T-helper 2 cell (primary cell): ENCODE measurements around the gene DCAF12.

Experiments used
- DNase-seq, 5 experiments: peaks; one replicate each; pipeline versions ENCODE4 v3.0.0 to v3.0.0-alpha.2; 2012 to 2022

DCAF12 gene

GRCh38 chr9:34125681-34126206, 754 bp downstream of the DCAF12 start:
- no peak for DNase-seq

DNA sequence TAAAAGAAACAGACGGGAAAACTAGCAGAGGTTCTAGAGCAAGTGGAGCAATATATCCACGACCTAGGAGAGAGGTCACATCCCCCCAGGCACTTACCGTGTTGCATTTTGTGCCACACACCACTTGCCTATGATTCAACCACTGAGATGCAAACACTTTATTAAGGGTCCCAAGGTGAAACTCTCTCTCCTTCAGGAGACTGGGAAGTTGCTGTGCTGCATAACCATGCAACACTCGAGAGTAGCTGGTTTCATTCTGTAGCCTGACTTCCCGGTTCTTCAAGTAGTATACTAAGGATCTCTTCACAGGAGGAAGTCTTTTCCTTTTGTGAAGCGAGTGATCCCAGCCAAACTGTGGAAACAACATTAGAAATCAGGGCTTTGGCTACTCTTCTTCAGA, 1.6 kb downstream of the DCAF12 start:
- DNase-seq: no peak

- DNase-seq: peak in 1 of 5 experiments; percentile 23
These were observed 2.4 kb downstream of the DCAF12 start for GRCh38 chr9:34124099-34124498.

DNA sequence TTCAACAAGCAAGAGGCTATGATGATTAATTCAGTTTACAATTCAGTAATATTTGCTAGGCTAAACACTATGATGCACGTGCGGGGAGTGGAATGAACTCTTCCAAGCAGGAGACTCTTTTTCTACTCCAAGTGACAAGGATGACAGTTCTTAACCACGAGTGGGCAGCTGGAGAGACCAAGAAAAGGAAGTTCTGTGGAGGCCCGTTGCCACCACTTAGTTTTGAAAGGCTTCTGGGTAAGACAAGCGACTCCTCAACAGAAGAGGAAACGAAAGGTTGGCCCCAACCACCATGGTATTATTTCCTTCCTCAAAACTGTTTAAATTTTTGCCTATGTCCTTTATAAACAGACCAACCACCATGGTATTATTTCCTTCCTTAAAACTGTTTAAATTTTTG, 2.8 kb downstream of the DCAF12 start:
- peak in 1 of 5 experiments; percentile 63 for DNase-seq

DNA sequence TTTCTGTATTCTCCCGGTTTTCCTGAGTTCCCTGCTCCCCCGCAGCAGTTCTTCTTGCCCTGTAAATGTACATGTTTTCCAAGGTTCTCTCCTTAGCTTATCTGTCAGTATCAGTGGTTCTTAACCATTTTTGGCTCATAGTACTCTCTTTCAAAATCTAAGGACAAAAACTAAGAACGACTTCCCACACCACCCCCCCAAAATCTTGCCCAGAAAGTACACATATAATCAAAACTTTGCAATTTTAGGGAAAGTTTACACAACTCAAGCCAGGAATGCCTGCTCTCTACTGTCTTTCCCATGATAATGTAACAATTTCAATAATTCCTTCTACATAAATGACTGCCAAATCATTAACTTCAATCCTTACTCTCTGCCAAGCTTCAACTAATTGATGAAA, 4.5 kb downstream of the DCAF12 start:
- no peak for DNase-seq

DNA sequence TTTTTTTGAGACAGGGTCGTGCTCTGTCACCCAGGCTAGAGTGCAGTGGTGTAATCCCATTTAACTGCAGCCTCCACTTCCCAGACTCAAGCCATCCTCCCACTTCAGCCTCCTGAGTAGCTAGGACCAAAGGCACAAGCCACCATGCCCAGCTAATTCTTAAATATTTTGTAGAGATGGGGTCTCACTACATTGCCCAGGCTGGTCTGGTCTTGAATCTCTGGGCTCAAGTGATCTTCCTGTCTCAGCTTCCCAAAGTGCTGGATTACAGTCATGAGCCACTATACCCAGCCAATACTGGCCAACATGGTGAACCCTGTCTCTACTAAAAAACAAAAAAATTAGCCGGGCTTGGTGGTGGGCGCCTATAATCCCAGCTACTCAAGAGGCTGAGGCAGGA, 6.8 kb downstream of the DCAF12 start:
- no peak for DNase-seq

- no peak for DNase-seq
These were observed 12.1 kb downstream of the DCAF12 start for GRCh38 chr9:34114436-34114835.

GRCh38 chr9:34106110-34106509, 20.4 kb downstream of the DCAF12 start:
- no peak for DNase-seq

GRCh38 chr9:34102796-34103195, 23.7 kb downstream of the DCAF12 start:
- DNase-seq: no peak

GRCh38 chr9:34098307-34098706, 28.2 kb downstream of the DCAF12 start:
- no peak for DNase-seq

- DNase-seq: no peak
These were observed 28.6 kb downstream of the DCAF12 start for GRCh38 chr9:34097865-34098264.

DNA sequence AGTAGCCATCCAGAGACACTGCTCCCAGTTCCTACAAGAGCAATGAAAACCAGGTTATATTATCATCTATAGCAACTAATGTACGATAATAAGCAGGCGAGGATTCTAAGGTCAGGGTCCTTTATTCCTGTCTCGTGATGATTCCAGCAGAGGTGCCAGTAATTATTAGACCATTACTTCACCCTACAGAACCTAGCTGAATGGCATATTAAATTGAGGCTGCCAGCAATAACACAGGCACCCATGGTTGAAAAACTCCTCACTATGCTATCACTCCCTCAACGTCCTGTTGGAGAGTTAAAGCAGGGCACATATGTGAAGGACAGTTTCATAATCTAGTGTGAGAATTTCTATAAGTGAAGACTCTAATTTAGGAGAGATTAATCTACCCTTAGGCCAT, 29.7 kb downstream of the DCAF12 start:
- DNase-seq: no peak

DNA sequence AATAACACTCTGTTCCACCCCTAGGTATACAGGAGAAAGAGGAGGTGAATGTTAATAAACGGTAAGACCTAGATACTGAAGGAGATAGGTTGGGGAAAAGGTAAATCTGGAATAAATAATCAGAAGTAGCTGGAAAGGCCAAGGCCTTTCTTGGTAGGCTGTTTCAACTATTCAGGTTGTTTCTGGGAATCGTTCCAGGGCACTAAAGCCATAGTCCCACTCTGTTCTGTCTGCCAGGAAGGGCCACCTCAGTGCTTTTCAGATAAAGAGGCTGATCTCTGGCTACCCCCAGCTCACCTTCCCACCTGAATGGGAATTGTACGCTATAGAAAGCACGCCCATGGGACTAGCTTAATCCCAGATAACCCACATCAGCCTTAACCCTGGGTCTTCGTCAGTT, 32.9 kb downstream of the DCAF12 start:
- no peak for DNase-seq

GRCh38 chr9:34089311-34089710, 37.2 kb downstream of the DCAF12 start:
- no peak for DNase-seq

DNA sequence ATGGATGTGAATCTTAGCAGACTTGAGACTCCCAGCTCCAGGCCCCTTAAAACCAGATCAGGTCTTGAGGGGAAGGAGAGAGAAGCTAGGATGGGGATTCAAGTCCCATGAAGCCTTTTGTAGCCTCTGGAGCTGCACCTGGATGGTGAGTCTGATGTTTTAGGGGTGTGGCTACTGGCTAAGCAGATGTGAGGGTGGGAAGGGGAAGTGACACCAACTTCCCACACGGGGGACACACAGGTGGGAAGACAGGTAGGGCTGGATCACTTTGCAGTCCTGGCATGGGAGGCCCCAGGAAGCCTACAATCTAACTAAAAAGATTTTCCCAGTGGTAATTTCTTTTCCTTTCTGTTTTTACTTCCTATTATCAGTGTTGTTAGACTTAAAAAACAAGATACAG, 39.1 kb downstream of the DCAF12 start:
- no peak for DNase-seq

- no peak for DNase-seq
These were observed 39.6 kb downstream of the DCAF12 start for GRCh38 chr9:34086864-34087263.

DNA sequence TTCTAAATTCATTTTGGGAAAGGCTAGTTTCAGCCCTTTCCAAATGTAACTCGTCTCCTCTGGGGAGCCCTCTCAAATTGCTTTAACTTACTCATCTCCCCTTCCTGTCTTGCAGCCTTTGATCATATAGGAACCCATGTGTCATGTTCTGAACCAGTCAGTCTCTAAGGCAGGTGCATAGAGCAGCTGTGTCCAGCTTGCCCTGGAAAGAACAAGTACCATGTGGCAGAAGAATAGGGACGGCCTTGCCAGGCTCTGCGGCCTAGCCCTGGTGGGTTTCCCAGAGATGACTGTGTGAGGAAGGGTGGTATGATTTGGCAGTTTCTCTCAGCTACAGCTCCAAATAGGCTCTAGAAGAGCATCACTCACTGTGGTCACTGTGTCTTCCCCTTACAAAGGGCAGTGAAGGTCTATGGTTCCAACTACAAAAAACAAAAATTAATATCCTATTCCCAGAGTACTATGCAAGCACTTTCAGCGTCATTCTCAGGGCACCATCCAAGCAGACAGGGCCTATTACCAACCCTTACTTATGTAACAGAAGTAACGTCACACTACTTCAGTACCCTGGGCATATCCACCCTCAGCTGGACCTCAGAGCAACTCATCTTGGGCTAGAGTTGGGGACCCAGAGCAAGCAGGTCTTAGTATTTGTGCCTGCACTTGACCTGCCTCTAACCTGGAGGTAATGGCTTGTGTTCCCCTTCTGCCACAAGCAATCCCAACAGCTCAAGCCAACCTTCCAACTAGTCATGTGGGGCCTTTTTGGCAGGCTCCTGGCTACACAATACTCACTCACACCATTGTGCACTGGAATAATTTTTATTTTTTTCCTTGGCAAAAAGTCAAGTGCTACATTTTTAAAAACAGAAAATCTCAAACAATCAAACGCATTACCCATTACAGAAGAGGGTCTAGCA, 40.7 kb downstream of the DCAF12 start:
- no peak for DNase-seq

DNA sequence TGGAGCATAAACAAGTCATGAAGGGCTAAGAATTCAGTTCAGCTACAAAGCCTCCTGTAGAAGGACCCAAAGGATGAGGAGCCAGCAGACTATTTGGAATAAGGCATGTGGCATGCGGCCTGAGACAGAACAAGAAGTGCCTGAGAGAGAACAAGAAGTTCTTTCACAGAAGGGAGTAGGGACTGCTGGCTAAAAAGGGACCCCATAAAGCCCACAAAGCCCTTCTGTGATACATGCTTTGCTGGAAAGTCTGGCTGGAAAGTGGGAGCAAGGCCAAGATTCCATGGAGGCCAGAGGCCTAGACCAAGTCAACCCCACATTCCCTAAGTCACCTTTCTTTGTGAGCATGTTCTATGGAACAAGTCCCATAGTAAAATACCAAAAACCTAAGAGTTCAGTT, 41.9 kb downstream of the DCAF12 start:
- DNase-seq: no peak

- DNase-seq: no peak
These were observed 47.3 kb downstream of the DCAF12 start for GRCh38 chr9:34079181-34079580.

GRCh38 chr9:34072868-34073590, 53.5 kb downstream of the DCAF12 start:
- DNase-seq: no peak

DNA sequence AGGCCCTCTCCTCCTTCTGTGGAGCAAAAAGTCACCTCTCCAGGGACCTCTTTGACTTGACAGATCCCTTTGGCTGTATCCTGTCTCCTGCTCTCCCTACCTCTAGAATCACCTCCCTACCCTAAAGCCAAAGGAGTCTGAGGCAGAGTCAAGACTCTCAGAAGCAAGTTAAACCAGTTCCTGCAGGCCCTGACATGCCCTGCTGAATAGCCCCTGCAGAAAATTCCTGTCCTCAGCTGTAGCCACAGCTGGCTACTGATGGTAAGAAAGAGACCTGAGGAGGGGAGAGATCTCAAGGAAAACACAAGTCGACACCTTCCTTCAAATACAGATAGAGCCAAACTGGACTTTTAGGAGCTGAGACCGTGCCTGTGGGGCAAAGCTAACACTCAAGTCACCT, 54.1 kb downstream of the DCAF12 start:
- DNase-seq: no peak

GRCh38 chr9:34070606-34071324, 55.7 kb downstream of the DCAF12 start:
- DNase-seq: no peak

GRCh38 chr9:34069831-34070230, 56.7 kb downstream of the DCAF12 start:
- DNase-seq: no peak
